Raji (cell line): ENCODE data around the gene WDR64.

Experiments
- POLR2A ChIP-seq: IDR thresholded peaks from 2 replicates; pipeline ENCODE4 v1.6.1; 2011; ENCODE audit warnings: low read depth, low read length, control low read depth; ENCODE audit not compliant: insufficient read depth

Gene WDR64

GRCh38 chr1:241675983-241676382, 23.9 kb downstream of the WDR64 start:
- TF ChIP-seq POLR2A, result no peak

- TF ChIP-seq POLR2A, result no peak
Measured at GRCh38 chr1:241677201-241677600, 25.1 kb downstream of the WDR64 start.

- no peak for TF ChIP-seq POLR2A
Measured at GRCh38 chr1:241678536-241678935, 26.5 kb downstream of the WDR64 start.

- no peak for TF ChIP-seq POLR2A
Measured at GRCh38 chr1:241679404-241679803, 27.3 kb downstream of the WDR64 start.

- TF ChIP-seq POLR2A, result no peak
Measured at GRCh38 chr1:241679961-241680360, 27.9 kb downstream of the WDR64 start.

GRCh38 chr1:241682921-241683320, 30.8 kb downstream of the WDR64 start:
- TF ChIP-seq POLR2A, result no peak

- TF ChIP-seq POLR2A, result no peak
Measured at GRCh38 chr1:241684108-241684507, 32.0 kb downstream of the WDR64 start.

GRCh38 chr1:241688940-241689368, 36.9 kb downstream of the WDR64 start:
- no peak for TF ChIP-seq POLR2A

- no peak for TF ChIP-seq POLR2A
Measured at GRCh38 chr1:241695246-241696171, 43.4 kb downstream of the WDR64 start.

- no peak for TF ChIP-seq POLR2A
Measured at GRCh38 chr1:241696172-241696814, 44.2 kb downstream of the WDR64 start.

GRCh38 chr1:241696815-241697639, 44.9 kb downstream of the WDR64 start:
- TF ChIP-seq POLR2A, result no peak

GRCh38 chr1:241697640-241698018, 45.5 kb downstream of the WDR64 start:
- no peak for TF ChIP-seq POLR2A

GRCh38 chr1:241698177-241698576, 46.1 kb downstream of the WDR64 start:
- TF ChIP-seq POLR2A, result no peak

- no peak for TF ChIP-seq POLR2A
Measured at GRCh38 chr1:241701483-241702295, 49.6 kb downstream of the WDR64 start.
